Raji (cell line): ENCODE measurements around the gene LY6G6C.

Source experiments
- POLR2A ChIP-seq: IDR thresholded peaks from 2 replicates; pipeline ENCODE4 v1.6.1; 2011; ENCODE audit warnings: low read depth, low read length, control low read depth; ENCODE audit not compliant: insufficient read depth

The LY6G6C gene

GRCh38 chr6:31689249-31690110 lies 32.1 kb downstream of the LY6G6C start:
- no peak for TF ChIP-seq POLR2A

DNA sequence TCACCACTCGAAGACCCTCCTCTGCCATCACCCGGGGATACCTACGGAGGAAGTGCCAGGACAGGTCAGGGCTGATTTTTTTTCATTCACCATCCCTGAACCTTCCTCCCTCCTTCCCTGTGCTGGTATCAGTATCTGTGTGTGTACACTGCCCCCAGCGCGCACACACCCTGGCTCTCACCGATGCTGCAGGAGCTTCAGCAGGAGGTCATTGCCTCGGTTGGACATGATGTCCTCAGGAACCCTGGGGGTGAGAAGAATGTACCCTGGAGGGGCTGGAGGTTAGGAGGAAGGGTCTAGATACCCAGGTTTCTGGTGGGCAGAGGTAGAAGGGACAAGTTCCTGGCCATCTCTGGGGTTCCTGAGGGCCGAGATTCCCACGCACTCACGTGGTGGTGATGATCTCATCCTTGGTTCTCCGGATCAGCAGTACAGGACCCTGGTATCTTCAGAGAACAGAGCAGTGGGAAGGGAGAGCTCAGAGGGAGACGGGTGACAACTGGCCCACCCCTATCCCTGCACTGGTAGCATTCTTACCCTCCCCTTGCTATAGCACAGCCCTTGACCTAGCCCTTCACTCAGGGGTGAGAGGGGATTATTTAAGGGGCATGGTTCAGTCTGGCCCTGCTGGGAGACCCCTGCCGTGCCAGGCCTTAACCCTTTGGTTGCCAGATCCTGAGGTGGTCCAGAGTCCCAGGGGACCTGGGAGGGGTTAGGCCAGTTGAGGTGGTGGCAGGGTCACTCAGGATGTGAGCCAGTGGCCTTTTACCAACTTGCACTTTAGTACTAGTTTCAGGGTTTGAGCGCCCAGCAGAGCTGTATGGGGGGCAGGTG lies 33.5 kb downstream of the LY6G6C start:
- TF ChIP-seq POLR2A = no peak

DNA sequence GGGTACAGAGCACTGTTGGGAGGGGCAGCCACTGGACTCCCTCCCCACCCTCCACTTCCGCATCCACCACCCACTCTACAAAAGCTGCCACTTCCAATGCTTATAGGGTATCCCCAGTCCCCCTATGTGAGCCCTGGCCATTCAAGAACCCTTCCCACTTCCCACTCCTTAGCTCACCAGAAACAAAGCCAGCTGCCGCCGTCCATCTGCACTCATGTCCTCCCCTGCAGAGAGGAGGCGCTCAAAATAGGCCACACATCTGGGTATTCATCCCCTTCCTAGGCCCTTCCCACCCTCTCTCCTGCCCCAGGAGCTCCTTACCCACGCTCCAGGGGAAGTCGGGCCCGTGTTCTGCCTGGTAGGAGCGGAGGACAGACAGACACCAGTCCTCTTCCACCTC lies 34.2 kb downstream of the LY6G6C start:
- TF ChIP-seq POLR2A = no peak

DNA sequence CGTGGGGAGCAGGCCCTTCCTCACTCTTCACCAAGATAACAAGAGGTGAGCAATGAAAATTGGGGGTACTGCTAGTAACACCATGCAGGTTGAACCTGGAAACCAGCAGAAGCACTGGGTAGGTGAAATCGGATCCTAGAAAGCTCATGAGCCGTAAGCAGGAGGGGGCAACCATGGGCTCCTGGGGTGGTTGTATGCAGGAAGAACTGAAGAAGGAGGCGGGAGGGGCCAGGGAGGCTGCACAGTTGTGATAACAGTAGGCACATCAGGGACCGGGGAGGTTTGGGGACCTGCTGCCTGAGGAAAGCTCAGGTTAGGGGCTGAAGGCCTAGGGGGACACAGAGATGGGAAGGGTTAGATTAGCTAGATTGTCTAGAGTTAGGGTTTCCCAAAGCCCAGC lies 35.1 kb downstream of the LY6G6C start:
- TF ChIP-seq POLR2A = no peak

DNA sequence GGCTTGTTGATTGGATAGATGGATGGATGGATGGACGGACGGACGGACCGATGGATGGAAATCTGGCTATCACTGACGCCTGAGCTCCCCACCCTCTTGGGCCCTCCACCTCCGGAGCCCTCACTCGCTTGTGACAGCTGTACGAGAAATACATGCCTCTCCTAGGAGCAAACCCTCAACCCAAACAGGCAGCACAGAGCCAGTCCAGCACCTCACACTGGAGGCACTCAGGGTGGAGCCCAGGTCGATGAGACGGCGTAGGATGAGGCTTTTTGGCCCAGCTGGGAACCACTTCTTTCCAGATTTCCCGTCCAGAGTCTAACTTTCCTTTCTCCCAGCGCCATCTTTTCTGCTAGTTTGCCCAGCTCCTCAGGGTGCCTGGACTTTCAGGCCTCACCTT lies 38.0 kb downstream of the LY6G6C start:
- TF ChIP-seq POLR2A = no peak

DNA sequence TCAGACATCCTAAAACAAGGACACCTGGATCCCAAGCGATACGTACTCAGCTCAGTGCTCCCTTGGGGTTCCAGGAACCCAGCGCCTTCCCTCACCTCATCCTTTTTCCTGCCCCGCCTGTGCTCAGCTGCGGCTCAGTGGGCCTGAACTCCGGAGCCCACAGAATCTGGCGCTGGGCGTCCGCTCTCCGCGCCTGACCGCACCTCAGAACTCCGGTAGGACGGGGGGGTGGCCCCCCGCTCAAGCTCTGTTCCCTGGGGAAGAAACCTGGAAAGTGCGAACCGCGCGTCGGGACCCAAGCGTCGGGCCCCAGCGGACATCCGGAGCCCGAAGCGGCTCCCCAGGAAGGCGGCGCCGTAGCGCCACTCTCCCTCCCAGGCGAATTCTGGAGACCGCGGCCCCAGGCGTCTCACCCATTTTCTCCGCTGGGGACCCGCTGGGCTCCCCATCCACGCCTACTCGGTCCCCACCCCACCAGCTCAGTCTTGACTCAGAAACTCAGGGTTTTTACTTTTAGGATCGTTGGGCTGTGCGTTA lies 40.3 kb downstream of the LY6G6C start:
- no peak for TF ChIP-seq POLR2A

DNA sequence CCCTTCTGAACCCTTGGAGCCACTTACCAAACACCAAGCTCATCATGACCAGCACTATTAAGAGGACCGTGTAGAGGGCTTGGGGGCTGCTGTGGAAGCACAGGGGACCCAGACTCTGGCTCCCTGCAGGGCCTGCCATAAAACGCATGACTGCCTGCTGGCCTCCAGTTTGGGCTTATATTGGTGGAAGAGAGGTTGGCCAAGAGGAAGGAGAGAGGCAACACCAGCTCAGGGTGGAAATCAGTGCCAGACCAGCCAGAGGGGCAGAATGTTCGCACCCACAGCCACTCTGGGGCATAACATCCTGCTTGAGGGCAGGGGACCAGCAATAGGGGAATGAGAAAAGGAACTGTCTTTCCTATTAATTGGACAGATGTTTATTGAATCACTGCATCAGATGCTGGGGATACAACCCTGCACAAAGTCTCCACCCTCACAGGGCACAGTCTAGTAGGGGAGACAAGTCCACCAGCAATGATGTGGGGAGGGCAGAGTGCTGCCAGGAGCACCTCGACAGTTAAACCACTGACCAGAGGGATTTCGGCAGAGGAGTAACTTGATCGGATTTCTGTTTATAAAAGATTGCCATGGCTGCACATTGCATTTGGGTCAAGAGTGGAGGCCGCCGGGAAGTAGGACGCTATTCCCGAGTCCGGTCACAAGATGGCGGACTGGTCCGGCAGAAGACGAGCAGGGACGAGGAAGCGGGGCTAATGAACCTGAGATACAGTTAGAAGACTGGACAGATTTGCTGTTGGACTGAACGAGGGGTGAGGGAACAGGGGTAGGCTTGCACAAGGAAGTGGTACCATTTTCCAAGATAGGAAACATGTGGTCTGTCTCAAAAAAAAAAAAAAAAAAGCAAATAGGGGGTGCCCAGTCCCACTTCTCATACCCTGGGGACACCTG lies 41.1 kb downstream of the LY6G6C start, which contains the start of gene LY6G5C:
TSS of gene LY6G5C (minus strand) at position 842 of the 909 bp plus-strand sequence. CDS start at position 148, 694 bp downstream.
- 0 out of 2 replicates have a peak, but pooled peaks have one; percentile 10 for TF ChIP-seq POLR2A

DNA sequence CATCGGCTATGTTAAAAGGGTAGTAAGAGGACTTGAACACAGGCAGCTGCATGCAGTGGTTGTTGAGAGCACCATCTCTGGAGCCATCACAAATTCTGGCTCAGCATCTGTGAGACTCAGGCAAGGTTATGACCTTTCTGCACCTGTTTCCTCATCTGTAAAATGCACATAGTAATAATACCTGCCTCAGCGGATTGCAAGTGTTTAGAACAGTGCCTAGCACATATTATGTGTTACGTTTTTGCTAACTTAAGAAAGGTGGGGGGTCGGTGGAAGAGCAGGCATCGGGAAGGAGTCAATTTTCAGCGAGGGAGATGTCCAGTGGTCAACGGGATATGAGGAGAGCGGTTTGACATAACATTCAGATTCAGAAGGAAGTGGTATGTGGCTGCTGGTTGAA lies 43.6 kb downstream of the LY6G6C start:
- no peak for TF ChIP-seq POLR2A

GRCh38 chr6:31676904-31677303 lies 44.6 kb downstream of the LY6G6C start:
- no peak for TF ChIP-seq POLR2A

DNA sequence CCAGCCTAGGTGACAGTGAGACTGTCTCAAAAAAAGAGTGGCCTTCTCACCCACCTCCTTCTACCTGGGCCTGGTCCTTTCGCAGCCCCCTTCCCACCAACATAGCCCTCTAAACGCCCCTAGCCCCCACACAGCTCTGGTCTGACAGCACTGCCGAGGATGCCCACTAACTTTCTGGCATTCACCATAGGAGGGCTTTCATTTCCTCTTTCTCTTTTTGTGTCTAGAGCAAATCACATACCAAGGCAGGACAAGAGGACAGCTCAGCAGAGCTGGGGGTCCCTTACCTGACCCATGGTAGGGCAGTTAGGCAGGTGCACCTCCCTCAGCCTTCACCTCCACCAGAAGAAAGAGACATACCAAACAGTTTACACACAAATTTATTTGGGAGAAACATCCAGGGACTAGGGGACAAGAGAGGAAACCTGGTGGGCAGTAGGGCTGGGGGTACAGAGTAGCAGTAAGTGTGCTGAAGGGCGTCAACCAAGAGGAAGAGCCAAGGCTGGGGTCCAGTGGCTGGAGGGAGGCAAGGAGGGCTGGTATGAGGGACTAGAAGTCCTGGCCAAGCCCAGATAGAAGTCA lies 45.1 kb downstream of the LY6G6C start:
- no peak for TF ChIP-seq POLR2A

DNA sequence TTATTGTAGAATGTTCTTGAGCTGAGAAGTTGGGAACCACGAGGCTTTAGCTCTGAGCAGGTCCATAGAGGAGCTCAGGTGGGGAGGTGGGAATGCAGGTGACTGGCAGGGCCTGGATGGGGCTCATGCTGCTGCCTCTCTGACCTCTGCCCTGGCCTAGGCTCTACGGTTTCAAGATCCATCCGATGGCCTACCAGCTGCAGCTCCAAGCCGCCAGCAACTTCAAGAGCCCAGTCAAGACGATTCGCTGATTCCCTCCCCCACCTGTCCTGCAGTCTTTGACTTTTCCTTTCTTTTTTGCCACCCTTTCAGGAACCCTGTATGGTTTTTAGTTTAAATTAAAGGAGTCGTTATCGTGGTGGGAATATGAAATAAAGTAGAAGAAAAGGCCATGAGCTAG lies 51.9 kb downstream of the LY6G6C start, which contains the start of gene LY6G5B:
TSS of gene LY6G5B (plus strand) at position 301 of the 400 bp plus-strand sequence. CDS start 975 bp downstream, outside the sequence.
- no peak for TF ChIP-seq POLR2A
